Stimulated activated CD4-positive, alpha-beta T cell treated with anti-CD3 and anti-CD28 coated beads, Interleukin-1b, Interleukin-23, amount 100 ng/mL, for 4 hours (primary cell): Measurements from ENCODE around the gene MAFG.
"Not testable (repeated sequence)": the region's sequence is repeated elsewhere in the genome, so short reads cannot be mapped to it uniquely, and the experiment has no call there.

Source experiments
- DNase-seq, 2 donors: peaks; one replicate each; pipeline ENCODE4 v3.0.0-alpha.2; 2020; ENCODE audit warnings: low read depth in 2 of 2

MAFG gene

GRCh38 chr17:81958633-81959342, 31.3 kb upstream of the MAFG start:
- DNase-seq: no peak

- DNase-seq: no peak
Observed at GRCh38 chr17:81957691-81958432, 30.3 kb upstream of the MAFG start.

- DNase-seq: no peak
Observed at GRCh38 chr17:81956607-81957589, 29.4 kb upstream of the MAFG start.

- DNase-seq: no peak
Observed at GRCh38 chr17:81955756-81956544, 28.4 kb upstream of the MAFG start.

GRCh38 chr17:81955058-81955681, 27.6 kb upstream of the MAFG start:
- DNase-seq: no peak

GRCh38 chr17:81954131-81955057, 26.9 kb upstream of the MAFG start:
- no peak for DNase-seq

- DNase-seq: not testable (repeated sequence)
Observed at GRCh38 chr17:81953443-81953842, 25.9 kb upstream of the MAFG start.

GRCh38 chr17:81952792-81953228, 25.3 kb upstream of the MAFG start:
- DNase-seq: no peak

- no peak for DNase-seq
Observed at GRCh38 chr17:81951785-81952684, 24.5 kb upstream of the MAFG start.

GRCh38 chr17:81950501-81950900, 23.0 kb upstream of the MAFG start:
- DNase-seq: no peak

- no peak for DNase-seq
Observed at GRCh38 chr17:81948635-81949378, 21.3 kb upstream of the MAFG start.

- no peak for DNase-seq
Observed at GRCh38 chr17:81947189-81947588, 19.7 kb upstream of the MAFG start, which contains the start of gene MYADML2. Gene MYADML2 (minus strand): TSS chr17:81947233. CDS start chr17:81941741, 5,492 bp downstream.

- DNase-seq: no peak
Observed at GRCh38 chr17:81944858-81945257, 17.3 kb upstream of the MAFG start.

- no peak for DNase-seq
Observed at GRCh38 chr17:81942167-81942553, 14.6 kb upstream of the MAFG start.

- DNase-seq: no peak
Observed at GRCh38 chr17:81941484-81942166, 14.1 kb upstream of the MAFG start.

- DNase-seq: no peak
Observed at GRCh38 chr17:81940538-81941483, 13.3 kb upstream of the MAFG start.
